AG09309 (cell line): ENCODE measurements around the gene TMEM132D.

Source experiments
- DNase-seq: peaks from one replicate; pipeline ENCODE4 v3.0.0-alpha.2; 2010; ENCODE audit warnings: low read depth
- H3K4me3 ChIP-seq: 2 replicates; pipeline ENCODE4 v1.5.1; 2011; ENCODE audit warnings: mild to moderate bottlenecking, low read depth, low read length, moderate library complexity; ENCODE audit not compliant: control insufficient read depth
- CTCF ChIP-seq: IDR thresholded peaks from 2 replicates; pipeline ENCODE4 v1.5.1; 2011; ENCODE audit warnings: mild to moderate bottlenecking, low read depth, low read length, inconsistent platforms; ENCODE audit not compliant: insufficient read depth, control insufficient read depth; ENCODE audit errors: missing control alignments

TMEM132D gene

GRCh38 chr12:129520739-129521138, 383.1 kb downstream of the TMEM132D start:
- no peak overlapping the region for H3K4me3 ChIP-seq
- no peak for DNase-seq
- no peak for TF ChIP-seq CTCF

- TF ChIP-seq CTCF: no peak
- no peak for DNase-seq
- no peak overlapping the region for H3K4me3 ChIP-seq
These were observed 400.0 kb downstream of the TMEM132D start for GRCh38 chr12:129503802-129504201.

- no peak for DNase-seq
- no peak overlapping the region for H3K4me3 ChIP-seq
- TF ChIP-seq CTCF: no peak
These were observed 407.6 kb downstream of the TMEM132D start for GRCh38 chr12:129496226-129496625.

GRCh38 chr12:129494766-129495165, 409.1 kb downstream of the TMEM132D start:
- no peak for TF ChIP-seq CTCF
- no peak for DNase-seq
- no peak overlapping the region for H3K4me3 ChIP-seq

GRCh38 chr12:129494260-129494659, 409.6 kb downstream of the TMEM132D start:
- no peak overlapping the region for H3K4me3 ChIP-seq
- no peak for TF ChIP-seq CTCF
- DNase-seq: no peak

- no peak for TF ChIP-seq CTCF
- DNase-seq: no peak
- H3K4me3 ChIP-seq: no peak overlapping the region
These were observed 414.6 kb downstream of the TMEM132D start for GRCh38 chr12:129489100-129489676.

GRCh38 chr12:129486931-129487330, 416.9 kb downstream of the TMEM132D start:
- no peak for TF ChIP-seq CTCF

More at GRCh38 chr12:129486931-129487330, 416.9 kb downstream of the TMEM132D start:
- DNase-seq: no peak
- no peak overlapping the region for H3K4me3 ChIP-seq
